ENCODE measurements around the gene FKBP1A.

Gene FKBP1A

DNA sequence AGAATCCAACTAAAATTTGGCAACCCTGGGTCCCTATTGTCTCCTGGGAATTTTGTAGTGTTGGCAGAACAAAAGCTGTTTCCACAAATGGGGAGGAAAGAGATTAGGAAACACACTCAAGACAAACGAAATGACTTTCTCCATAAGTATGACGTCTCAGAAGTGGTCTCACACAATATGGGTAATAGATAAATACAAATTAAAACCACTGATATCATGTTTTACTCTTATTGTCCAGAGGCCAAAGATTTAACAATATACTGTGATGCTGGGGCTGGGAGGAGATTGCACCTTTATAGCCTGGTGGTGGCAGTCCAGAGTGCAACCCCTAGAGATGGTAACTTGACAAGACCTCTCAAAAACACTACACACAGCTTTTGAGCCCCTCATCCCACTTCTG lies 18.6 kb downstream of the FKBP1A start:
- TF ChIP-seq EZH2 (IDR thresholded peaks at IDR 0.05; ENCODE audit: borderline replicate concordance, low read depth, low read length, severe bottlenecking) (no peak), CTCF (IDR thresholded peaks at IDR 0.05; ENCODE audit: borderline replicate concordance, extremely low read depth, low read length, poor library complexity, severe bottlenecking) (peak; percentile 10)
- DNase-seq: no peak
- H3K9me3 ChIP-seq (ENCODE audit: insufficient read depth, low read length, severe bottlenecking): no peaks in the 10 kb centered on the region
- no peak overlapping the region for H3K9ac ChIP-seq (ENCODE audit: low read depth, low read length)
- H3K27me3 ChIP-seq (ENCODE audit: insufficient read depth, low read length, poor library complexity): no peaks in the 10 kb centered on the region
- no peaks in the 10 kb centered on the region for H3K4me1 ChIP-seq (ENCODE audit: insufficient read depth, low read length)
- H3K36me3 ChIP-seq (ENCODE audit: insufficient read depth, low read length): peaks cover 80% of the 10 kb centered on the region
- no peak overlapping the region for H3K4me2 ChIP-seq (ENCODE audit: insufficient read depth, low read length)
- peaks cover 73% of the 10 kb centered on the region for H4K20me1 ChIP-seq (ENCODE audit: insufficient read depth, low read length)
- no peak overlapping the region for H3K27ac ChIP-seq (ENCODE audit: low read length)
- H2AFZ ChIP-seq (ENCODE audit: low read depth, low read length): no peak overlapping the region
- H3K79me2 ChIP-seq (ENCODE audit: insufficient read depth, low read length): peaks cover 79% of the 10 kb centered on the region
- no peak for ATAC-seq (ENCODE audit: insufficient read depth, low read depth)
- no peak overlapping the region for H3K4me3 ChIP-seq (ENCODE audit: low read depth in 1 of 2, low read length in 2 of 2)

- Histone ChIP-seq H3K9ac (ENCODE audit: low read depth, low read length) (no peak overlapping the region), H2AFZ (ENCODE audit: low read depth, low read length) (no peak overlapping the region), H3K4me1 (ENCODE audit: insufficient read depth, low read length) (no peaks in the 10 kb centered on the region), H3K4me3 (ENCODE audit: low read depth in 1 of 2, low read length in 2 of 2) (no peak overlapping the region), H4K20me1 (ENCODE audit: insufficient read depth, low read length) (peaks cover 67% of the 10 kb centered on the region), H3K9me3 (ENCODE audit: insufficient read depth, low read length, severe bottlenecking) (no peaks in the 10 kb centered on the region), H3K27ac (ENCODE audit: low read length) (no peak overlapping the region), H3K36me3 (ENCODE audit: insufficient read depth, low read length) (peaks cover 82% of the 10 kb centered on the region), H3K79me2 (ENCODE audit: insufficient read depth, low read length) (peaks cover 72% of the 10 kb centered on the region), H3K4me2 (ENCODE audit: insufficient read depth, low read length) (no peak overlapping the region), H3K27me3 (ENCODE audit: insufficient read depth, low read length, poor library complexity) (no peaks in the 10 kb centered on the region)
- DNase-seq (no peak), ATAC-seq (ENCODE audit: insufficient read depth, low read depth) (no peak)
- TF ChIP-seq EZH2 (IDR thresholded peaks at IDR 0.05; ENCODE audit: borderline replicate concordance, low read depth, low read length, severe bottlenecking): no peak
- no peak for TF ChIP-seq CTCF (IDR thresholded peaks at IDR 0.05; ENCODE audit: borderline replicate concordance, extremely low read depth, low read length, poor library complexity, severe bottlenecking)
Measured at GRCh38 chr20:1373614-1374013, 19.2 kb downstream of the FKBP1A start.

DNA sequence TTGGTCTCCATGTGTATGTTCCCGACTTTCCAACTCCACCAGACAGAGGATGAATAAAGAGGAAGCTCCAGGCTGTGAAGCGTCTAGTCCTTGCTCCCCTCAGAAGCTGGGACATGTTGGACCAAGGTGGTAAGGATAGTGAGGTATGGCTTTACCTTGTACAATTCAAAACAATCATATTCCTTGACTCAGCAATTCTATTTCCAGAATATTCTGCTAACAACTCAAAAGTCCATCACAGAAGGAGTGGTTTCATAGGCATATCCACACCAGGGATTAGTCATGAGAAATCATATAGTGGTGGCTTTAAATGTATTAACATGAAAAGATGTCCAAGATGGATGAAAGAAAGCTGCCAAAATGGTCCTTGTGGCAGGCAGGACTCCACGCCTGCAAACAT lies 19.8 kb downstream of the FKBP1A start:
- Histone ChIP-seq H3K9me3 (ENCODE audit: insufficient read depth, low read length, severe bottlenecking) (no peaks in the 10 kb centered on the region), H3K79me2 (ENCODE audit: insufficient read depth, low read length) (peaks cover 69% of the 10 kb centered on the region), H3K27ac (ENCODE audit: low read length) (no peak overlapping the region), H3K4me3 (ENCODE audit: low read depth in 1 of 2, low read length in 2 of 2) (no peak overlapping the region), H3K4me1 (ENCODE audit: insufficient read depth, low read length) (no peaks in the 10 kb centered on the region), H3K9ac (ENCODE audit: low read depth, low read length) (no peak overlapping the region), H2AFZ (ENCODE audit: low read depth, low read length) (no peak overlapping the region), H3K4me2 (ENCODE audit: insufficient read depth, low read length) (no peak overlapping the region), H3K36me3 (ENCODE audit: insufficient read depth, low read length) (peaks cover 87% of the 10 kb centered on the region), H4K20me1 (ENCODE audit: insufficient read depth, low read length) (peaks cover 61% of the 10 kb centered on the region), H3K27me3 (ENCODE audit: insufficient read depth, low read length, poor library complexity) (no peaks in the 10 kb centered on the region)
- DNase-seq: no peak
- ATAC-seq (ENCODE audit: insufficient read depth, low read depth): no peak
- no peak for TF ChIP-seq EZH2 (IDR thresholded peaks at IDR 0.05; ENCODE audit: borderline replicate concordance, low read depth, low read length, severe bottlenecking)
- no peak for TF ChIP-seq CTCF (IDR thresholded peaks at IDR 0.05; ENCODE audit: borderline replicate concordance, extremely low read depth, low read length, poor library complexity, severe bottlenecking)

Data from DND-41 (cell line).